Adipose tissue (tissue), 3 donors: ENCODE results near the gene TRIM29. TPM values are rescaled to one million over a fixed set of nuclear protein-coding genes. Genes with fewer than 3 reads are reported as not detected.

Experiments
- H3K27ac ChIP-seq: one replicate; pipeline ENCODE4 v1.5.1; 2013; ENCODE audit warnings: low read depth, low read length
- WGBS, 3 donors: extraction: QIAGEN DNeasy Blood & Tissue Kit; methylation state at CpG; one replicate each; pipeline ENCODE4 v1.1.7; 2013; 5-methylcytosine and 5-hydroxymethylcytosine counted together
- polyA plus RNA-seq, 3 donors: library from polyadenylated mRNA; stranded (reverse); fragments of 200-250 nt; gene quantifications; one replicate each; pipeline ENCODE4 v1.2.3, GENCODE V29; 2013
- donor health status: healthy with polysubstance abuse.
- donor health status: Bipolar disorder and iron deficiency.
- donor health status: healthy.

TRIM29 gene
- polyA plus RNA-seq, 3 donors: 0.41 to 2.1 (median 1.8) TPM

- WGBS, 3 donors: 39 to 53% (median 53%) methylated on average over 6 of the region's 6 CpGs
- H3K27ac ChIP-seq: no peak overlapping the region
Measured at GRCh38 chr11:120108785-120109168, 29.1 kb downstream of the TRIM29 start.

- no peak overlapping the region for H3K27ac ChIP-seq
- 1 to 5% (median 2%) methylated on average over 6 of the region's 6 CpGs for WGBS, 3 donors
Measured at GRCh38 chr11:120108154-120108784, 29.6 kb downstream of the TRIM29 start.

GRCh38 chr11:120107692-120108091 lies 30.2 kb downstream of the TRIM29 start:
- H3K27ac ChIP-seq: no peak overlapping the region
- WGBS, 3 donors: 75 to 82% (median 82%) methylated on average over 6 of the region's 6 CpGs

- H3K27ac ChIP-seq: no peak overlapping the region
- WGBS, 3 donors: 85 to 86% (median 85%) methylated on average over 11 of the region's 11 CpGs
Measured at GRCh38 chr11:120106354-120107150, 31.4 kb downstream of the TRIM29 start.

- WGBS, 3 donors: 55 to 72% (median 58%) methylated on average over 6 of the region's 6 CpGs
- no peak overlapping the region for H3K27ac ChIP-seq
Measured at GRCh38 chr11:120105576-120105975, 32.3 kb downstream of the TRIM29 start.

GRCh38 chr11:120104041-120104565 lies 33.8 kb downstream of the TRIM29 start:
- WGBS, 3 donors: 64 to 80% (median 75%) methylated on average over 15 of the region's 15 CpGs

GRCh38 chr11:120102864-120103122 lies 35.1 kb downstream of the TRIM29 start:
- whole genome bisulfite sequencing, 3 donors: 58 to 79% (median 58%) methylated on average over 3 of the region's 3 CpGs
- H3K27ac ChIP-seq: no peak overlapping the region

More at GRCh38 chr11:120104041-120104565, 33.8 kb downstream of the TRIM29 start:
- no peak overlapping the region for H3K27ac ChIP-seq

GRCh38 chr11:120102050-120102863 lies 35.7 kb downstream of the TRIM29 start:
- 72 to 86% (median 84%) methylated on average over 8 of the region's 8 CpGs for WGBS, 3 donors
- H3K27ac ChIP-seq: no peak overlapping the region

GRCh38 chr11:120098503-120099020 lies 39.4 kb downstream of the TRIM29 start:
- 77 to 90% (median 81%) methylated on average over 14 of the region's 14 CpGs for WGBS, 3 donors
- H3K27ac ChIP-seq: no peak overlapping the region

GRCh38 chr11:120097721-120098385 lies 40.1 kb downstream of the TRIM29 start:
- 57 to 76% (median 68%) methylated on average over 10 of the region's 10 CpGs for WGBS, 3 donors
- H3K27ac ChIP-seq: no peak overlapping the region

GRCh38 chr11:120096369-120097191 lies 41.3 kb downstream of the TRIM29 start:
- no peak overlapping the region for H3K27ac ChIP-seq
- 48 to 68% (median 65%) methylated on average over 15 of the region's 15 CpGs for WGBS, 3 donors

- 83 to 88% (median 84%) methylated on average over 3 of the region's 3 CpGs for WGBS, 3 donors
- H3K27ac ChIP-seq: no peak overlapping the region
Measured at GRCh38 chr11:120095516-120095915, 42.4 kb downstream of the TRIM29 start.

- 48 to 70% (median 70%) methylated on average over 5 of the region's 5 CpGs for WGBS, 3 donors
- H3K27ac ChIP-seq: no peak overlapping the region
Measured at GRCh38 chr11:120091701-120092100, 46.2 kb downstream of the TRIM29 start.

- no peak overlapping the region for H3K27ac ChIP-seq
- 32 to 53% (median 44%) methylated on average over 1 of the region's 1 CpG for WGBS, 3 donors
Measured at GRCh38 chr11:120091121-120091520, 46.8 kb downstream of the TRIM29 start.

GRCh38 chr11:120090411-120090810 lies 47.5 kb downstream of the TRIM29 start:
- no peak overlapping the region for H3K27ac ChIP-seq
- WGBS, 3 donors: 94 to 96% (median 94%) methylated on average over 3 of the region's 3 CpGs

GRCh38 chr11:120089036-120090001 lies 48.6 kb downstream of the TRIM29 start:
- 68 to 70% (median 68%) methylated on average over 6 of the region's 6 CpGs for whole genome bisulfite sequencing, 3 donors
- H3K27ac ChIP-seq: no peak overlapping the region
